ENCODE results near the gene FANCF. TPM values are rescaled to one million over a fixed set of nuclear protein-coding genes. Genes with fewer than 3 reads are reported as not detected.

Gene FANCF
- polyA plus RNA-seq, 1 of the 3 experiments (the other 2 are of a cell fraction) = 4.3 TPM

DNA sequence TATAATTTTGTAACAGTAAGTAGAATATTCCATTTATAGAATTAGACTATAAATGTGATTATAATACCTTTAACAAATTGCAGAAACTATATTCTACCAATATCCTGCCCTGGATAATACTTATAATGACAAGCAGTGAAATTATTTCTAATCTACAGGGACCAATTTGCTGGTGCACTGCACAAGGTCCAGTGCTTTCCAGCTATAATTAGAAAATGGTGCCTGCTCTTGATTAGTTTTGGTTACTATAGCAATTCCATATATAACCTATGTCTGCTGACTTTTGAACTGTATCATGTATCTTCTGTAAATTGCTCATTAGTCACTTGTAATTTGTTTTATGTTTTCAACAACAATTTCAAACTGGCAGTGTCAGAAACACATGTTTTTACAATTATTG lies 23.1 kb downstream of the FANCF start:
- Histone ChIP-seq H3K79me2 (ENCODE audit: insufficient read depth) (no peaks in the 10 kb centered on the region), H3K4me1 (ENCODE audit: control insufficient read depth in 1 of 2, insufficient read depth in 2 of 2, low read depth in 1 of 2, low read length in 1 of 2) (no peaks in the 10 kb centered on the region), H3K27ac (ENCODE audit: low read depth in 2 of 2, low read length in 1 of 2) (no peak overlapping the region), H3K9me2 (no peaks in the 10 kb centered on the region), H3K9me3 (no peaks in the 10 kb centered on the region), H2AFZ (ENCODE audit: low read depth) (no peak overlapping the region), H3K4me2 (no peak overlapping the region), H3F3A (replicated peaks; ENCODE audit: insufficient read depth) (no peaks in the 10 kb centered on the region), H3K36me3 (replicated peaks in 1 of 2; ENCODE audit: control insufficient read depth in 1 of 2, insufficient read depth in 2 of 2, low read length in 1 of 2) (no peaks in the 10 kb centered on the region), H4K20me1 (ENCODE audit: insufficient read depth) (no peaks in the 10 kb centered on the region), H3K9ac (no peak overlapping the region), H3K27me3 (ENCODE audit: insufficient read depth) (no peaks in the 10 kb centered on the region), H3K4me3 (ENCODE audit: low read depth in 2 of 2, low read length in 1 of 2) (no peak overlapping the region)
- no peak for DNase-seq
- TF ChIP-seq ELF1 (IDR thresholded peaks at IDR 0.05) = no peak
- TF ChIP-seq RCOR1 (IDR thresholded peaks at IDR 0.05; ENCODE audit: low read length) = no peak
- TF ChIP-seq, protein P1, sequence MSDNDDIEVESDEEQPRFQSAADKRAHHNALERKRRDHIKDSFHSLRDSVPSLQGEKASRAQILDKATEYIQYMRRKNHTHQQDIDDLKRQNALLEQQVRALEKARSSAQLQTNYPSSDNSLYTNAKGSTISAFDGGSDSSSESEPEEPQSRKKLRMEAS (IDR thresholded peaks at IDR 0.05; ENCODE audit: low read depth) = no peak
- no peak for TF ChIP-seq MXI1 (IDR thresholded peaks at IDR 0.05; ENCODE audit: low read depth, low read length)
- TF ChIP-seq, protein P2, sequence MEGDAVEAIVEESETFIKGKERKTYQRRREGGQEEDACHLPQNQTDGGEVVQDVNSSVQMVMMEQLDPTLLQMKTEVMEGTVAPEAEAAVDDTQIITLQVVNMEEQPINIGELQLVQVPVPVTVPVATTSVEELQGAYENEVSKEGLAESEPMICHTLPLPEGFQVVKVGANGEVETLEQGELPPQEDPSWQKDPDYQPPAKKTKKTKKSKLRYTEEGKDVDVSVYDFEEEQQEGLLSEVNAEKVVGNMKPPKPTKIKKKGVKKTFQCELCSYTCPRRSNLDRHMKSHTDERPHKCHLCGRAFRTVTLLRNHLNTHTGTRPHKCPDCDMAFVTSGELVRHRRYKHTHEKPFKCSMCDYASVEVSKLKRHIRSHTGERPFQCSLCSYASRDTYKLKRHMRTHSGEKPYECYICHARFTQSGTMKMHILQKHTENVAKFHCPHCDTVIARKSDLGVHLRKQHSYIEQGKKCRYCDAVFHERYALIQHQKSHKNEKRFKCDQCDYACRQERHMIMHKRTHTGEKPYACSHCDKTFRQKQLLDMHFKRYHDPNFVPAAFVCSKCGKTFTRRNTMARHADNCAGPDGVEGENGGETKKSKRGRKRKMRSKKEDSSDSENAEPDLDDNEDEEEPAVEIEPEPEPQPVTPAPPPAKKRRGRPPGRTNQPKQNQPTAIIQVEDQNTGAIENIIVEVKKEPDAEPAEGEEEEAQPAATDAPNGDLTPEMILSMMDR (IDR thresholded peaks at IDR 0.05) = no peak
- TF ChIP-seq, protein P3, sequence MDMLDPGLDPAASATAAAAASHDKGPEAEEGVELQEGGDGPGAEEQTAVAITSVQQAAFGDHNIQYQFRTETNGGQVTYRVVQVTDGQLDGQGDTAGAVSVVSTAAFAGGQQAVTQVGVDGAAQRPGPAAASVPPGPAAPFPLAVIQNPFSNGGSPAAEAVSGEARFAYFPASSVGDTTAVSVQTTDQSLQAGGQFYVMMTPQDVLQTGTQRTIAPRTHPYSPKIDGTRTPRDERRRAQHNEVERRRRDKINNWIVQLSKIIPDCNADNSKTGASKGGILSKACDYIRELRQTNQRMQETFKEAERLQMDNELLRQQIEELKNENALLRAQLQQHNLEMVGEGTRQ (IDR thresholded peaks at IDR 0.05; ENCODE audit: borderline replicate concordance, low read depth, low read length) = no peak
- no peak for TF ChIP-seq TAF1 (IDR thresholded peaks at IDR 0.05; ENCODE audit: borderline replicate concordance, low read depth, low read length)
- no peak for TF ChIP-seq MEF2A (IDR thresholded peaks at IDR 0.05; ENCODE audit: borderline replicate concordance, low read depth)
- no peak for TF ChIP-seq NRF1 (IDR thresholded peaks at IDR 0.05; ENCODE audit: low read depth, low read length)
- no peak for TF ChIP-seq SMC3 (IDR thresholded peaks at IDR 0.05; ENCODE audit: low read depth, low read length)
- TF ChIP-seq FOXJ3 (CRISPR knock-in tag; IDR thresholded peaks at IDR 0.05) = no peak
- no peak for TF ChIP-seq JUND (IDR thresholded peaks at IDR 0.05)
- TF ChIP-seq RAD21 (IDR thresholded peaks at IDR 0.05; ENCODE audit: low read length) = no peak
- TF ChIP-seq RXRA (IDR thresholded peaks at IDR 0.05; ENCODE audit: borderline replicate concordance, low read depth) = no peak
- no peak for TF ChIP-seq TCF12 (IDR thresholded peaks at IDR 0.05)
- TF ChIP-seq EP300 (IDR thresholded peaks at IDR 0.05; ENCODE audit: borderline replicate concordance in 1 of 2, low read depth in 1 of 2, low read length in 1 of 2) = no peak
- TF ChIP-seq, protein P4, sequence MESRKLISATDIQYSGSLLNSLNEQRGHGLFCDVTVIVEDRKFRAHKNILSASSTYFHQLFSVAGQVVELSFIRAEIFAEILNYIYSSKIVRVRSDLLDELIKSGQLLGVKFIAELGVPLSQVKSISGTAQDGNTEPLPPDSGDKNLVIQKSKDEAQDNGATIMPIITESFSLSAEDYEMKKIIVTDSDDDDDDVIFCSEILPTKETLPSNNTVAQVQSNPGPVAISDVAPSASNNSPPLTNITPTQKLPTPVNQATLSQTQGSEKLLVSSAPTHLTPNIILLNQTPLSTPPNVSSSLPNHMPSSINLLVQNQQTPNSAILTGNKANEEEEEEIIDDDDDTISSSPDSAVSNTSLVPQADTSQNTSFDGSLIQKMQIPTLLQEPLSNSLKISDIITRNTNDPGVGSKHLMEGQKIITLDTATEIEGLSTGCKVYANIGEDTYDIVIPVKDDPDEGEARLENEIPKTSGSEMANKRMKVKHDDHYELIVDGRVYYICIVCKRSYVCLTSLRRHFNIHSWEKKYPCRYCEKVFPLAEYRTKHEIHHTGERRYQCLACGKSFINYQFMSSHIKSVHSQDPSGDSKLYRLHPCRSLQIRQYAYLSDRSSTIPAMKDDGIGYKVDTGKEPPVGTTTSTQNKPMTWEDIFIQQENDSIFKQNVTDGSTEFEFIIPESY (IDR thresholded peaks at IDR 0.05; ENCODE audit: borderline replicate concordance, low read depth) = no peak
- ChIA-PET POLR2A (no interaction called here), CTCF (no interaction called here)
